ENCODE measurements around the gene SMIM13. TPM values are rescaled to one million over a fixed set of nuclear protein-coding genes. Genes with fewer than 3 reads are reported as not detected.

SMIM13 gene
- total RNA-seq, 2 experiments from 2014 or later, result 7.5 to 7.7 TPM

DNA sequence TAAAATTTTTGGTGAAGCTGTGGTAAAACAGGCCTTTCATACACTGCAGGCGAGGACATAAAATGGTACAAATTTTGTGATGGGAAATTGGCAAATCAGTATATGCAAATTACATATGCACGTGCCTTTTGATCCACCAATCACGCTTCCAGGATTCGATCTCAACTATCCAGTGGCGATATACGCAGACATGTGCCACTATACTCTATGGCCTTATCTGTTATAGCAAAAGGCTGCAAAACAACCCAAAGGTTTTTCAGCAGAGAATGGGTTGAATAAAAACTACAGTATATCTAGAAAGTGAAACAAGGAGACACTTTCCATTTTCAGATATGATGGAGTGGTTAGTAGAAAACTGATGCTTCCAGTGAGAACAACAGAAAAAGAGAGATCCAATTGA is 59.8 kb downstream of the SMIM13 start:
- TF ChIP-seq CTCF (IDR thresholded peaks at IDR 0.05), result no peak
- peaks cover 6% of the 10 kb centered on the region for H3K27me3 Mint-ChIP-seq
- H3K27ac Mint-ChIP-seq, result no peak overlapping the region
- no peak for ATAC-seq
- ChIA-PET POLR2A (no interaction called here), CTCF (no interaction called here)
- H3K4me3 Mint-ChIP-seq, result peak overlapping the region; percentile 54
- H3K9me3 Mint-ChIP-seq, result no peaks in the 10 kb centered on the region
- H3K36me3 Mint-ChIP-seq (ENCODE audit: low read depth), result no peaks in the 10 kb centered on the region
- H3K4me1 Mint-ChIP-seq (ENCODE audit: low read depth), result peaks cover 7% of the 10 kb centered on the region
- DNase-seq, result no peak
- intact Hi-C loops (cut with micrococcal nuclease), result no loop called here

GRCh38 chr6:11155589-11155988 is 62.0 kb downstream of the SMIM13 start:
- TF ChIP-seq CTCF (IDR thresholded peaks at IDR 0.05), result no peak
- ATAC-seq (no peak), DNase-seq (no peak)
- H3K4me3 Mint-ChIP-seq, result no peak overlapping the region
- ChIA-PET POLR2A (interaction anchor here (0.6 kb wide), 1 partner anchor 582 kb away, joined by 4 read pairs; no protein-coding TSS in a partner anchor), CTCF (interaction anchor here (1.3 to 4.1 kb wide), 3 partner anchors 11 to 341 kb away, joined by 5 to 19 read pairs (median 18); no protein-coding TSS in a partner anchor)
- H3K4me1 Mint-ChIP-seq (ENCODE audit: low read depth), result peaks cover 7% of the 10 kb centered on the region
- intact Hi-C loops (cut with micrococcal nuclease), result no loop called here
- H3K36me3 Mint-ChIP-seq (ENCODE audit: low read depth), result no peaks in the 10 kb centered on the region
- H3K27ac Mint-ChIP-seq, result no peak overlapping the region
- peaks cover 6% of the 10 kb centered on the region for H3K27me3 Mint-ChIP-seq
- H3K9me3 Mint-ChIP-seq, result no peaks in the 10 kb centered on the region

DNA sequence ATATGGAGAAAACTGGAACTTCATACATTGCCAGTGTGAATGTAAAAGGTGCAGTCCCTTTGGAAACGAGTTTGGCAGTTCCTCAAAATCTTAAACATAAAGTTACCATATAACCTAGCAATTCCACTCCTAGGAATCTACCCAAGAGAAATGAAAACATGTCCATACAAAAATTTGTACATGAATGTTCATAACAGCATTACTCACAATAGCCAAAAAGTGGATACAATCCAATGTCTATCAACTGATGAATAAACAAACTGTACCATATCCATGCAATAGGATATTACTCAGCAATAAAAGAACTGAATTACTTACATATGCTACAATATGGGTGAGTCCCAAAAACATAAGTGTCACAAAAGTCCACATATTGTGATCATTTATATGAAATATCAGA is 66.6 kb downstream of the SMIM13 start:
- Mint-ChIP-seq H3K27ac (no peak overlapping the region), H3K4me1 (ENCODE audit: low read depth) (peaks cover 13% of the 10 kb centered on the region), H3K36me3 (ENCODE audit: low read depth) (no peaks in the 10 kb centered on the region), H3K27me3 (peaks cover 3% of the 10 kb centered on the region), H3K9me3 (no peaks in the 10 kb centered on the region), H3K4me3 (no peak overlapping the region)
- CTCF ChIA-PET, result interaction anchor here (0.8 kb wide), 1 partner anchor 12 kb away, joined by 3 read pairs; no protein-coding TSS in a partner anchor
- no peak for DNase-seq
- intact Hi-C loops (cut with micrococcal nuclease), result no loop called here
- no peak for TF ChIP-seq CTCF (IDR thresholded peaks at IDR 0.05)
- ATAC-seq, result no peak
- POLR2A ChIA-PET, result no interaction called here

- CTCF ChIA-PET, result interaction anchor here (1.4 to 2.9 kb wide), 2 partner anchors 11 to 18 kb away, joined by 3 to 10 read pairs; no protein-coding TSS in a partner anchor
- H3K4me3 Mint-ChIP-seq, result no peak overlapping the region
- ATAC-seq, result no peak
- H3K9me3 Mint-ChIP-seq, result no peaks in the 10 kb centered on the region
- POLR2A ChIA-PET, result no interaction called here
- H3K27me3 Mint-ChIP-seq, result no peaks in the 10 kb centered on the region
- no peak overlapping the region for H3K27ac Mint-ChIP-seq
- TF ChIP-seq CTCF (IDR thresholded peaks at IDR 0.05), result no peak
- no peak for DNase-seq
- intact Hi-C loops (cut with micrococcal nuclease), result no loop called here
- peaks cover 18% of the 10 kb centered on the region for H3K4me1 Mint-ChIP-seq (ENCODE audit: low read depth)
- H3K36me3 Mint-ChIP-seq (ENCODE audit: low read depth), result no peaks in the 10 kb centered on the region
Observed at GRCh38 chr6:11161031-11161956, 67.7 kb downstream of the SMIM13 start.

- H3K4me1 Mint-ChIP-seq (ENCODE audit: low read depth), result peaks cover 18% of the 10 kb centered on the region
- no peak for DNase-seq
- intact Hi-C loops (cut with micrococcal nuclease), result no loop called here
- no peak overlapping the region for H3K4me3 Mint-ChIP-seq
- no peaks in the 10 kb centered on the region for H3K27me3 Mint-ChIP-seq
- TF ChIP-seq CTCF (IDR thresholded peaks at IDR 0.05), result no peak
- ATAC-seq, result no peak
- H3K36me3 Mint-ChIP-seq (ENCODE audit: low read depth), result no peaks in the 10 kb centered on the region
- no peaks in the 10 kb centered on the region for H3K9me3 Mint-ChIP-seq
- H3K27ac Mint-ChIP-seq, result no peak overlapping the region
- CTCF ChIA-PET, result interaction anchor here (1.4 to 2.9 kb wide), 2 partner anchors 10 to 334 kb away, joined by 9 to 10 read pairs; no protein-coding TSS in a partner anchor
- POLR2A ChIA-PET, result no interaction called here
Observed at GRCh38 chr6:11162262-11162661, 68.6 kb downstream of the SMIM13 start.

Measured in activated CD8-positive, alpha-beta T cell treated with anti-CD3 and anti-CD28 coated beads for 36 hours (primary cell).